ENCODE measurements around the gene STAB2. TPM values are rescaled to one million over a fixed set of nuclear protein-coding genes. Genes with fewer than 3 reads are reported as not detected.

Gene STAB2
- total and polyA plus RNA-seq, 3 donors from 2014 or later, result 1.7 to 15.8 (median 2.7) TPM

DNA sequence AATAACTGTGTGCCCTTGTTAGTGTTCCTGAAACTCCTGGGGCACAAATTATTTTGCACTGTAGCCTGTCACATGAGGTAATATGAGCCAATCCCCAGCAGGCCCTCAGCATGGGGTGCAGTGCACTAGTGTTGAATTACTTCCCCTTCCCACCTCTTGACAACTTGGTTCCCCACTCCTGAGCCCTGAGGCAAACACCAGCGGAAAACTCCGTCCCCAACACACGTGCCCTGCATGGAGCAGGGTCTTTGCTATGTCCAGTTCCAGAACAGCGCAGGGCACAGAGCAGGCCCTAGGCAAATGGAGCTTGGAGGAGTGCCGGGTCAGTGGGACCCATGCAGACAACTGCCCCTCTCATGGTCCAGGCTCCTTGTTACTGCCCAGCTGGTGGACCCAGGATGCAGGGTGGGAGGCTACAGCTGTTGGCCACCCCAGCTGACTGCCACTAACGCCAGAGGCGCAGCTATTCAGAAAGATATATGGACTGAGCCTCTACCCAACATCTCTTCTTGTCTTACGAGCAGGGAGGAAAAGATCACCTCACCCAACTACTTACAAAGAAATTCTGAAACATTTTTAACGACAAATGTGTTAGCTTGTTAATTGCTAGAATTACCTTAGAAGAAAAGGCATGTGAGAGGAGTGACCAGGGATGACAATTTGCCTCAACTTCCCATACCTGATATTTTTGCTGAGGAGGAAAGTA, 182.3 kb downstream of the STAB2 start:
- Histone ChIP-seq H3K4me3 (no peak overlapping the region), H3K9me3 (no peaks in the 10 kb centered on the region), H3K4me1 (peaks cover 4% of the 10 kb centered on the region), H3K27ac (no peak overlapping the region), H3K27me3 (no peaks in the 10 kb centered on the region), H3K36me3 (ENCODE audit: low read depth, missing control alignments) (no peaks in the 10 kb centered on the region)
- 93% methylated on average over 9 of the region's 9 CpGs for WGBS, 2 donors
- no peak for TF ChIP-seq POLR2A (IDR thresholded peaks at IDR 0.05)
- TF ChIP-seq, protein P1, sequence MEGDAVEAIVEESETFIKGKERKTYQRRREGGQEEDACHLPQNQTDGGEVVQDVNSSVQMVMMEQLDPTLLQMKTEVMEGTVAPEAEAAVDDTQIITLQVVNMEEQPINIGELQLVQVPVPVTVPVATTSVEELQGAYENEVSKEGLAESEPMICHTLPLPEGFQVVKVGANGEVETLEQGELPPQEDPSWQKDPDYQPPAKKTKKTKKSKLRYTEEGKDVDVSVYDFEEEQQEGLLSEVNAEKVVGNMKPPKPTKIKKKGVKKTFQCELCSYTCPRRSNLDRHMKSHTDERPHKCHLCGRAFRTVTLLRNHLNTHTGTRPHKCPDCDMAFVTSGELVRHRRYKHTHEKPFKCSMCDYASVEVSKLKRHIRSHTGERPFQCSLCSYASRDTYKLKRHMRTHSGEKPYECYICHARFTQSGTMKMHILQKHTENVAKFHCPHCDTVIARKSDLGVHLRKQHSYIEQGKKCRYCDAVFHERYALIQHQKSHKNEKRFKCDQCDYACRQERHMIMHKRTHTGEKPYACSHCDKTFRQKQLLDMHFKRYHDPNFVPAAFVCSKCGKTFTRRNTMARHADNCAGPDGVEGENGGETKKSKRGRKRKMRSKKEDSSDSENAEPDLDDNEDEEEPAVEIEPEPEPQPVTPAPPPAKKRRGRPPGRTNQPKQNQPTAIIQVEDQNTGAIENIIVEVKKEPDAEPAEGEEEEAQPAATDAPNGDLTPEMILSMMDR (IDR thresholded peaks at IDR 0.05), result no peak
- DNase-seq, result no peak
- intact Hi-C loops (cut with DNase I; ENCODE audit: low total_unique reads), result no loop called here

DNA sequence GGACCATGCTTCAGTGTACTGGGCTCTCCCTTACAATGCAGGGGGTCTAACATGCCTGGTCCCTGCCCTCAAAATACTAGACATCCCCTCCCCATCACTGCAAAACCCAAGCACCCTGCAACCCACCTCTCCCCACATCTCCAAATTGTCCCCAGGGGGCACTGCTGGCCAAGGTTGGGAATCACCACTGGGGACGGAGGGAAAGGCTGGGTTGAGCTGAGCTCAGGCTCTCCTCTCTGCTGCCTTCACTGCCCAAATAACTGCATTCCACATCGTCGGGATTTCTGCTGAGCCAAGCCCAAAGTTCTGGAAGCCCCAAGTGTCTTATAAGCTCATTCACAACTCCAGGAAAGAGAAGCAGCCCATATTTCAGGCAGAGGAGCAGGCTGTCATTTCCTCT, 184.4 kb downstream of the STAB2 start:
- H3K36me3 ChIP-seq (ENCODE audit: low read depth, missing control alignments), result no peaks in the 10 kb centered on the region
- WGBS, 2 donors, result 40 to 51% methylated on average over 3 of the region's 3 CpGs
- peaks cover 4% of the 10 kb centered on the region for H3K4me1 ChIP-seq
- intact Hi-C loops (cut with DNase I; ENCODE audit: low total_unique reads), result no loop called here
- TF ChIP-seq, protein P1 (IDR thresholded peaks at IDR 0.05), result peak in 2 of 3 experiments; percentile 15 to 36
- TF ChIP-seq POLR2A (IDR thresholded peaks at IDR 0.05), result no peak
- DNase-seq, result peak; percentile 47
- H3K4me3 ChIP-seq, result no peak overlapping the region
- no peaks in the 10 kb centered on the region for H3K9me3 ChIP-seq
- no peak overlapping the region for H3K27ac ChIP-seq
- no peaks in the 10 kb centered on the region for H3K27me3 ChIP-seq

DNA sequence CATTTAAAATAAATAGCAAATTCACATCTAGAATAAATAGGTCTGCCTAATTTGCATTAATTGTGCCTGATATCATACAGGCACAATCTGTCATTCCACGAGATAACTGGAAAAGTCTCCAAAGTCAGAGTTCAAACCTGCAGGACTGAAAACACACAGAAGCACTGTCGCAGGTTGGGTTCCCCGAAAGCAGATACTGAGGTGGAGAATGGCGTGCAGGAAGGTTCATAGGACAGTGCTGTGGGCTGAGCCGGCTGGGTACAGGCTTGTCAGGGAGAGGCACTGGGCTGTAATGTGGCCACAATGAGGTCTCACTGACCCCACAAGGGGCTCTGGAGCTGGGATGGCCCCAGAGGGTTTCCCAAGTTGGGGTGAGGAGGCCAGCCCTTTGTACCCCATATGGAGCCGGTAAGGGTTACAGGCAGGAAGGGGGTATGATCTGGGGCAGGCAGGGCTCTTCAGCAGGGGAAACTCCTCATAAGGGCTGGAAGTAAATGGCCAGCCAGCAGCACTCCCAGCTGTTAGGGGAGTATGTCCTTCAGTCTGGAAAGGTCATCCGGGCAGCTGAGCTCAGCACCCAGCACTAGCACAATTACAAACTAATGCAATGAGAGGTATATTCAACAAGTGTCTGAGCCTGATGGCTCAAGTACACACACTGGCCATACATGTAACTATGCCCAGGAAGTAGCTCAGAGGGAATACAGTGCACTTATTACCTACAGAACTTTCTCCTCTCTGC, 185.5 kb downstream of the STAB2 start:
- H3K4me1 ChIP-seq, result peaks cover 4% of the 10 kb centered on the region
- no peak for DNase-seq
- no peaks in the 10 kb centered on the region for H3K27me3 ChIP-seq
- H3K4me3 ChIP-seq, result no peak overlapping the region
- TF ChIP-seq, protein P1 (IDR thresholded peaks at IDR 0.05), result no peak
- no peak for TF ChIP-seq POLR2A (IDR thresholded peaks at IDR 0.05)
- intact Hi-C loops (cut with DNase I; ENCODE audit: low total_unique reads), result no loop called here
- no peak overlapping the region for H3K27ac ChIP-seq
- WGBS, 2 donors, result 72 to 84% methylated on average over 7 of the region's 7 CpGs
- no peaks in the 10 kb centered on the region for H3K9me3 ChIP-seq
- no peaks in the 10 kb centered on the region for H3K36me3 ChIP-seq (ENCODE audit: low read depth, missing control alignments)

DNA sequence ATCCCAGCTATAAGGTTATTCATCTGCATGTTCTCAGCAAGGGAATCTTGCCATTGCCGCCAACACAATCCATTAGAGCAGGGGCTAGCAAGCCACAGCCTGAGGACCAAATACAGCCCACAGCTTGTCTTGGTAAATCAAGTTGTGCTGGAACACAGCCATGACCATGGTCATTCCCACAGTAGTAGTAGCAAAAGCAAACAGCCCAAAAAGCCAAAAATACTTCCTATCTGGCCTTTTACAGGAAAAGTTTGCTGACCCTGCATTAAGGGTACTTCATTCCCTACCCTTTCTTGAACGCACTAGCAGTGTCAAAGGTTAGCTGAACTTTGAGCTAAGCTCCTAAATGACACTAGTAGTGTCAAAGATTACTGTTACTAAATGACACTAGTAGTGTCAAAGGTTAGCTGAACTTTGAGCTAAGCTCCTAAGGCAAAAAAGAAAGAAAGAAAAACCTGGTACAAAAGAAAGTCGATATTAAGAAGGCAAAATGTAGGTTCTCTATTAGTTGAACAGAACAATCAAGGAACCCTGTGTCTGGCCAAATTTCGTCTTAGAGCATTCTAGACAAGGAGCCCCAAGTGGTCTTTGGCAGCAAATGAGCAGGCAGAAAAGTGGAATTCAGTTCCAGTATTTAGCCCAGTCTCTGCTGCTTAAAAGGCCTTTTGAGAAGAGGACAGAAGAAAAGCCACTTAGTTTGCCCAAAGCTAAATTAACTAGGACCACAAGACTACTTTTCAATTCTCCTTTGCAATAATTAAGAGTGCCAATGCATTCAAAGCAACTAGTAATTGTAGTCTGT, 186.2 kb downstream of the STAB2 start:
- no peak overlapping the region for H3K27ac ChIP-seq
- intact Hi-C loops (cut with DNase I; ENCODE audit: low total_unique reads), result no loop called here

More for the DNA sequence above, 186.2 kb downstream of the STAB2 start:
- Histone ChIP-seq H3K27me3 (no peaks in the 10 kb centered on the region), H3K4me1 (peaks cover 4% of the 10 kb centered on the region), H3K9me3 (no peaks in the 10 kb centered on the region), H3K4me3 (no peak overlapping the region), H3K36me3 (ENCODE audit: low read depth, missing control alignments) (no peaks in the 10 kb centered on the region)
- WGBS, 2 donors, result 59 to 64% methylated on average over 4 of the region's 4 CpGs
- no peak for TF ChIP-seq POLR2A (IDR thresholded peaks at IDR 0.05)
- TF ChIP-seq, protein P1 (IDR thresholded peaks at IDR 0.05), result no peak
- DNase-seq, result no peak
